Retinal pigment epithelial cell (primary cell): Measurements from ENCODE around the gene MUCL3.

ENCODE experiments used
- DNase-seq: peaks from one replicate; pipeline ENCODE4 v3.0.0-alpha.2; 2010; ENCODE audit warnings: low read depth
- H3K4me3 ChIP-seq: 2 replicates; pipeline ENCODE4 v1.5.1; 2011; ENCODE audit warnings: mild to moderate bottlenecking, low read length, control low read depth, moderate library complexity
- TF ChIP-seq, protein P1 (sequence below): conservative IDR thresholded peaks from 2 replicates; pipeline ENCODE4 v1.5.1; 2011; ENCODE audit warnings: low read depth, low read length, control low read depth, inconsistent platforms

Gene MUCL3

DNA sequence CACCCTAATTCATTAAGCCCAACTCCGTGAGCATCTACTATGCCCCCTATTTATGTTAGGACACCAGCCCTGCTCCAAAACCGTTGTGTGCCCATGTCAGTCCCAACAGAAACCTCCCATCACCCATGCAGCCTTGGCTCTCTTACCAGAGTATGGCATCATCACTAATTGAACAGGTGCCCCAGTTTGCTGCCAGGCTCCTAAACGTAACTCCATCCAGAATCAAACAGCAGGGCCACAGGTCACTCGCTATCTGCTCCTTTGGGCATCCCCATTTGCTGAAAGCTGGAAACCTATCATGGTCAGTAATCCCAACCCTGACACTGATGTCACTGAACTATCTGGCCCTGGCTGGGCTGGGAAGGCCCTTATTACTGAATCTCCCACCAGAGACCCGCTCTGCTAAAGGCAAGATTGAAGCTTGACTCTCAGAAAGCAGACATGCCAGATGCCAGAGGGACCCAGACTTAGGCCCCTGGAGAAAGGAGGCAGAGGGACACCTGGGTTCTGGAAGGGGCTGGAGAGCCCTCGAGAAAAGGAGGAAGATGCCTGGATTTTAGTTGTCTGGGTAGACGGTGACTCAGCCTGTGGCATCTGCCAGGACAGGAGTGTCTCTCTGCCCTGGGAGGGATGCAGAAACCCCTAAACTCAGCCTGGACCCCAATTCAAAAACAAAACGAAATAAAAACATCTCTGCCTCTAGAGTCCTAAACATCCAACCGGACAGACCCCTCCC lies 14.0 kb downstream of the MUCL3 start:
- no peak for DNase-seq
- peak overlapping the region; percentile 43 for H3K4me3 ChIP-seq
- TF ChIP-seq, protein P1, sequence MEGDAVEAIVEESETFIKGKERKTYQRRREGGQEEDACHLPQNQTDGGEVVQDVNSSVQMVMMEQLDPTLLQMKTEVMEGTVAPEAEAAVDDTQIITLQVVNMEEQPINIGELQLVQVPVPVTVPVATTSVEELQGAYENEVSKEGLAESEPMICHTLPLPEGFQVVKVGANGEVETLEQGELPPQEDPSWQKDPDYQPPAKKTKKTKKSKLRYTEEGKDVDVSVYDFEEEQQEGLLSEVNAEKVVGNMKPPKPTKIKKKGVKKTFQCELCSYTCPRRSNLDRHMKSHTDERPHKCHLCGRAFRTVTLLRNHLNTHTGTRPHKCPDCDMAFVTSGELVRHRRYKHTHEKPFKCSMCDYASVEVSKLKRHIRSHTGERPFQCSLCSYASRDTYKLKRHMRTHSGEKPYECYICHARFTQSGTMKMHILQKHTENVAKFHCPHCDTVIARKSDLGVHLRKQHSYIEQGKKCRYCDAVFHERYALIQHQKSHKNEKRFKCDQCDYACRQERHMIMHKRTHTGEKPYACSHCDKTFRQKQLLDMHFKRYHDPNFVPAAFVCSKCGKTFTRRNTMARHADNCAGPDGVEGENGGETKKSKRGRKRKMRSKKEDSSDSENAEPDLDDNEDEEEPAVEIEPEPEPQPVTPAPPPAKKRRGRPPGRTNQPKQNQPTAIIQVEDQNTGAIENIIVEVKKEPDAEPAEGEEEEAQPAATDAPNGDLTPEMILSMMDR = no peak

DNA sequence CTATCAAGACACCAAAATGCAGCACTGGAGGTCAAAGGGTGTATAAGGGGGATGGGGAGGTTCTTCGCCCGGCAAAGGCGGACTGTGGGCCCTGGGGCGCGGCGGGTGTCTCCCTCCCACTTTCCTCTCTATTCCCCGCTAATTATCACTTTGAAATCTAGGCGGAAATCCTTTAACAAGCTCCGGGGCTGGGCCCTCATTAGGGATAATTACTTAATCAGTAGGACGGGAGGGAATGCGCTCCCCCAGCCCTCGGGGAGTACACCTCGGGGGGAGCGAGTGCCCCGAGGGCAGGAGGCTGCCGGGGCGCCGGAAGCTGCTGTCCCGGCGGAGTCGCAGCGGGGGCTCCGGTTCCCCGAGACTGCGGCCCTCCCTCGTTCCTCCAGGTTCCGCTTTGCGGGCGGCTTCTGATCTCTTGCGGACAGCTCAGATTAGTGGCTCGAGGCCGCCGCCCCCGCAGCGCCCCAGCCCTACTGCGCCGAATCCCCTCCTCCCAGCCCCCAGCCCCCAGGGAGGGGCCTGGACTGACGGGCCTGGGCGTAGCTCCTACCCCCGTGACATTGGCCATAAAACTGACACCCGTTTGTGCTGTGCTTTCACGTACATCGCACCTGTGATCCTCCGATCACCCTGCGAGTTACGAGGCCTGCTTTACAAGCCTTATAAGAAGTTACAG lies 14.7 kb downstream of the MUCL3 start:
- DNase-seq = no peak
- H3K4me3 ChIP-seq = peak overlapping the region; percentile 43
- TF ChIP-seq, protein P1 = no peak

DNA sequence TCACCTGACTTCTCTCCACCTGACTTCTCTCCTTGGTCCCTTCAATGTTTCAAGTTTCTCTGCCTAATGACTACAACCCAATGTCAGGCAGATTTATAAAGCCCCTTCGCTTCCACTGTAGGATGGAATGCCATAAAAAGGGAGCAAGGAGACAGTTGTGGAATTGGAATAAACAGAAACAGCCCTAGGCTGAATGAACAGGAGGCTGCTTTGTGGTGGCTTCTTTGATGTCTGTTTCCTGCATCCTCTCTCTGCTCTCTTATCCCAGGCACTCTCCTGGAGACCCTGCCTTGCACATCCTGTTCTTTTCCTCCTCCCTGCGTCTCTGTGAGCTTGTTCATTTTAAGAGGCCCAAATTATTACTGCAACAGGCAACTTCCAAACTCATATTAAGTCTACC lies 16.9 kb downstream of the MUCL3 start:
- no peak overlapping the region for H3K4me3 ChIP-seq
- DNase-seq = no peak
- TF ChIP-seq, protein P1 = no peak

- DNase-seq = no peak
- H3K4me3 ChIP-seq = no peak overlapping the region
- TF ChIP-seq, protein P1 = no peak
These were observed 20.3 kb downstream of the MUCL3 start for GRCh38 chr6:30960907-30961673.

DNA sequence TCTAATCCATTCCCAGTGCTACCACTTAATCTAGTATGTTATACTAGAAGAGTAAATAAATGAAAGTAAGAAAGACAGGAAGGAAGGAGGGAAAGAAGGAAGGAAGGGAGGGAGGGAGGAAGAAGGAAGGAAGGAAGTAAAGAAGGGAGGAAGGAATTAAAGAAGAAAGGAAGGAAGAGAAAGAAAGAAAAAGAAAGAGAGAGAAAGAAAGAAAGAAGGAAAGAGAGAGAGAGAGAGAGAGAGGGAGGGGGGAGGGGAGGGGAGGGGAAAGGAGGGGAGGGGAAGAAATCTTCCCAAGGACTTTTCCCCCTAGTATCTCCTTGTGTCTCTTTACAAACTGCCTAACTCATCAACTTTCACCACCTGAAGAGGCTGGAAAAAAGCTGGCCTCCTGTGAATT lies 21.9 kb downstream of the MUCL3 start:
- H3K4me3 ChIP-seq = no peak overlapping the region
- TF ChIP-seq, protein P1 = no peak
- no peak for DNase-seq

GRCh38 chr6:30963641-30964040 lies 22.9 kb downstream of the MUCL3 start:
- DNase-seq = no peak
- no peak overlapping the region for H3K4me3 ChIP-seq
- TF ChIP-seq, protein P1 = no peak

- H3K4me3 ChIP-seq = no peak overlapping the region
- TF ChIP-seq, protein P1 = no peak
- DNase-seq = no peak
These were observed 23.3 kb downstream of the MUCL3 start for GRCh38 chr6:30964075-30964474.
